IPS DF 4.7 (cell line): Measurements from ENCODE around the gene SCUBE3.

Source experiments
- DNase-seq: peaks from one replicate; pipeline ENCODE4 v3.0.0-alpha.2; 2013; ENCODE audit warnings: low spot score; ENCODE audit errors: extremely low read depth

Gene SCUBE3

DNA sequence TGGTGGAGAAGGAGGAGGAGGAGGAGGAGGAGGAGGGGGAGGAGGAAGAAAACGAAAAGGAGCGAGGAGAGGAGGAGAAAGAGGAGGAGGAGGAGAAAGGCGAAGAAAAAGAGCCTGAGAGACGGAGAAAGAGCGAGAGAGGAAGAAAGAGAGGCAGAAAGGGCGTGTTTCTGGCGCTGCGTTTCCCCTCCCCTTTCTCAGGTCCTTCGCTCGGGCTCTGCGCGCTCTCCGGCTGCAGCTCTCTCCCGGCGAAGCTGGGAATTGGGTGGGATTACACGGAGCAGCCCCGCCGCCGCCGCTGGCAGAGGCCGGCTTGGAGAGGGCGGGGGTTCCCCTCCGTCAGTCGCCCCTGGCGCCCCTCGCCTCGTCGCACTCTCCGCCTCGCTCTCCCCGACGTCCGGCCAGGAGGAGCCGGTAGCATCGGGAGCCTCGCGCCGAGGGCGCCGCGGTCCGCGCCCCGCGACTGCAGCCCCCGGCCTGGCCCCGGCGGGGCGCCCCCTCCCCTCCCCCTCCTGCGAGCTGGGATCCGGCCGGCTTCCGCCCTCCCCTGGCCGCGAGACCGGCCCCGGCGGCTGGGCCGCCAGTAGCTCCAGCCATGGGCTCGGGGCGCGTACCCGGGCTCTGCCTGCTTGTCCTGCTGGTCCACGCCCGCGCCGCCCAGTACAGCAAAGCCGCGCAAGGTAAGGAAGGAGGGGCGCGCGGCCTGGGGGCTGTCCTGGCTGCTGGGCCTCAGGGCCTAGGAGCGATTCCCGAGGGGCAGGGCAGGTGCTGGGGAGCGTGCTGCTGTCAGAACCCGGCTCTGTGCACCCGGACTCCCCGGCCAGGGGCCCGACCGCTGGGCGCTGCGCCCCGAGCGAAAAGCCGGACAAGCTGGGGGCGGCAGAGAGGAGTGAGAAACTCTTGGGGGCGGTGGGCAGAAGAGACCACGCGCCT, at the start of gene SCUBE3:
TSS of gene SCUBE3 (plus strand) at position 133 of the 933 bp plus-strand sequence. CDS start at position 596, 463 bp downstream.
- DNase-seq, result no peak

DNA sequence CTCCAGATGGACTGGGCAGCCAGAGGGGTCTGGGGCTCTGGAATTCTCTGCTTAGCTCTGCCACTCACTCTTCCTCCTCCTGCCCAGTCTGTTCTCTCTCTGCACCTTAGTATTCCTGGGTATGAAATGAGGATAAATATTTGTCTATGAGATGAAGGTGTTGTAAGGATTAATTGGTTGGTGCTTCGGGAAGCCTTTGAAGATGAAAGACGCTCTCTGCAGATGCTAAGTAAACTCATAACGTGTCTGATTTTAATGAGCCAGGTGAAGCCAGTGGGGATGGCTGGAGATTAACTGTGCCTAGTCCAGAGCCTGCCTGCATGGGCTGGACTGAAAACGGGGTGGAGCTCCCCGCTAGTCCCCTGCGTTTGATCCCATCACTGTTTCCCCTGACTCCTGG, 49.5 kb upstream of the SCUBE3 start:
- DNase-seq, result no peak

DNA sequence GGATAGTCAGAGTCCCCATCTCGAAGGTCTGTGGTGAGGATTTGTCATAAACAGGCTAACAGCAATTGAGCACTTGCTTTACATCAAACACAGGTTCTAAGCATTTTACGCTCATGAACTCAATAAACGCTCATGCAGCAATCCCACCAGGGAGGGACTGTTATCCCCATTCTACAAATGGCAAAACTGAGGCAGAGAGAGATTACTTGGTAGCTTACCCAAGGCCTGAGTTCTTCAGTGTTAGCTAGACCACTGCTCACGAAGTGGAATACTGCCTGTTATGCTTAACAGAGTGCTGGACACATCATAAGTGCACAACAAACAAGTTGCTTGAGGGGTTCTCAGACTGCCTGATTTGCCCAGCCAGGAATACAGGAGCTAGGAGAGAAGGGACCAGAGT, 48.9 kb upstream of the SCUBE3 start:
- DNase-seq, result no peak

DNA sequence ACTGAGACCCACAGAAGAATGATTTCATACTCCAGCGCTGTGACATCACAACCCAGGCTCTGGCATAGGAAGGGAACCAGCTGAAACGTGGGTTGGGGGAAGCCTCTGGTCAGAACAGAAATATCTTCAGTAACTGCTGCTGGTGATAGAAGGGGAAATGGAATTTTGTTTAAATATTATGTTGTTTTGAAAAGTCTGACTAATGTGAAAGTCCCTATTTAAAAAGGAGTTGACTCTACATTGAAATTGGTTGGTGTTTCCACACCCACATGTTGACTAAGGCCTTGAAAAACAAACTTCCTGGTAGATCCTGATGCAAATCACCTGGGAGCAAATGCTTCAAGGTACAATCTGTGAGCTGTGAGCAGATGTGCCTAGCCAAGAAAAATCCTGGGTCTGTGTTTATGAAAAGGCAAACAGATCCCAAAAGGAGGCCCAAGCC, 48.1 kb upstream of the SCUBE3 start:
- DNase-seq, result no peak

DNA sequence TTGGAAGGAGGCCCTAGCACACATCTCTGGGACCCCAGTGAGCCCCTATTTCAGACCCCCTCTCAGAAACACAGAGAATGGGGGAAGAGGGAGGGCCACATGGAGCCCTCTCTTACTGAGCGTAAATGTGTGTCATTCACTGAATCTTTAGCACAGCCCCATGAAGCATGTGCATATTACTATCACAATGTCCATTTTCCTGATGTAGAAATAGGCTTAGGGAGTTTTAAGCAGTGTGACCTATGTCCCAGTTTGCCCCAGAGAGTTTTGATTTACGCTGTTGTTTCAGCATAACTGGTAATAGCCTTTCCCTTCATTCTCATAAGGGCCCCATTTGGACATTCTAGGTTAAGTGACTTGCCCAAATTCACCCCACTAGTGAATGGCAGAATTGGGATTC, 47.6 kb upstream of the SCUBE3 start:
- DNase-seq, result no peak

DNA sequence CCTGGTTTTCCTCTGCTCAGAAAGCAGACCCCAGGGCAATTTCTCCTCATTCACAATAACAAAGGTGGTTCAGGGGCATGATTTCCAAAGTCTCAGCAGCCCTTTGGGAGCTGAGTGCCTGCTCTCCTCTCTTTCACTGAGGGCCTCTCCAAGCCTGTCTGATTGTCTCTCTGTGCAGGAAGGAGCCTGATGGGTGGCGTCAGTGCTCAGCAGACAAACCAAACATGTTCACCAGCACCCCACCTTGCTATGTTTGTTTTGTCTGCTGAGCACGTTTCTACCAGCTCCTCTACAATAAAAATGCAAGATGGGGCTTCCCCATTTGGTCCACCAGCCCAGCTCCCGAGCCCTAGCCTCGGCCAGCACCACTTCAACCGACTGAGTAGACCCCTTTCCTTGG, 47.2 kb upstream of the SCUBE3 start:
- no peak for DNase-seq

DNA sequence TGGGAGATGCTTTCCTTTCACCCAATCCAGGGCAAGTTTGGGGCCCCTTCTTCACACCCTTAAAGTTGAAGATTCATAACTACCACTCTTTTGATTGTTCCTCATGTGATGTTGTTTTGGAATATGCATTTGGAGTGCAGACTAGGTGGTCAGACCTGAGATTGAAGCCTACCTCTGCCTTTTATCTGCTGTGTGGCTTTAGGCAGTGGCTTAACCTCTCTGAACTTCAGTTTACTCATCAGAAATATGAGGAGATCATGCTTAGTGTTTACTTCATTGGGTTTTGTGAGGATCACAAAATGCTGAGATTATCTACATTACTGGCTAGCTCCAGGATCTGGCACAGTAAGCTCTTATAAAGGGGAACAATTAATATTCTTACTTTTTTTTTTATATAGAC, 46.3 kb upstream of the SCUBE3 start:
- DNase-seq, result no peak

DNA sequence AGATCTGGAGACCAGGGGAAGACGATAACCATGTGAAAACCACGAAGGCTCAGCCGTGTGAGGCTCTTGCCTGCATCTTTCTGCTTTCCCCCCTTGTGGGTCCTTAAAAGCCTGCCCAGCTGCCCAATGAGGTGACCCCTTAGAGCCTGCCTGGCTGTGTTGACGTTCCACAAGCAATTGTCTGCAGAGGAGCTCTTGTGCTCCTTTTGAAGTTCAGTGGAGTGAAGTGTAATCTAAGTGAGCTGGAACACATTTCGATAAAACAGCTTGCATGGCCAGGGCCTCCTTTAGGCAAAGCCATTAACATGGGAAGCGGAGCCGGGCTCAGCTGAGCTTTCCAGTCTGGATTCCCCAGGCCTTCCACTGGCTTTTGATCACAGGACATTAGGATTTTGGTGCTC, 45.3 kb upstream of the SCUBE3 start:
- DNase-seq, result no peak

DNA sequence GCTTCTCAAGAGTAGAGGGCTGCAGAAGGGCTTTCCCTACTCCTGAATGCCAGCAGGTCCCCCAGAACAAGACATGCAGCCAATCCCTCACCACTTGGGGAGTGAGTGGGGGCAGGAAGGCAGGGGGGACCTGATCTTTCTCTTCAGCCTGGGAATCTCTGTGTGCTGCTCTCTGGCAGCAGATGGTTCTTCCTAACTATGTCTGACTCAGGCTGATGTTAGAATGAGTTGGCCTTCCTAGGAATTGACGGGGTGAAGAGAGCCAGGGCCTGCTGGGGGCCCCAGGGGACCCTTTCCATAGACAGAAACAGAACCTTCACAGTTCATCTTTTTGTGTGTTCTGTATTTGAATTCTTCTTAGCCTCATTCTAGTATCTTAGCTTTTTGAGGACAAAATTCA, 43.6 kb upstream of the SCUBE3 start:
- no peak for DNase-seq

DNA sequence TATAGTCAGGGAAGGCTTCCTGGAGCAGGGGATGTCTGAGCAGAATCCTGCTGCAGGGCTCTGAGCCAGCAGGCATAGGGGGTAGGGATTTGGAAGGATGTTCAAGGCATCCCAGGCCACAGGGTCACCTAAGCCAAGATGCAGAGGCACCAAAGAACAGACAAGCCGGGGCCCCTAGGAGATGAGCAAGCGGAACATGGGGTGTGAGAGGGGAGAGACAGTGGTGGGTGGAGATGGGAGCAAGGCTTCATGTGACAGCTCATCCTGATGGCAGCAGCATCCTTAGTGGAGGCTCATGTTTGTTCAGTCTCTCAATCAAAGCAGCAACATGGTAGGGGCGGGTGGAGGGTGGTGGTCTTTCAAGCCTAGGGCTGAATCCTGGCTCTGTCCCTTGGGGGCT, 42.9 kb upstream of the SCUBE3 start:
- no peak for DNase-seq

DNA sequence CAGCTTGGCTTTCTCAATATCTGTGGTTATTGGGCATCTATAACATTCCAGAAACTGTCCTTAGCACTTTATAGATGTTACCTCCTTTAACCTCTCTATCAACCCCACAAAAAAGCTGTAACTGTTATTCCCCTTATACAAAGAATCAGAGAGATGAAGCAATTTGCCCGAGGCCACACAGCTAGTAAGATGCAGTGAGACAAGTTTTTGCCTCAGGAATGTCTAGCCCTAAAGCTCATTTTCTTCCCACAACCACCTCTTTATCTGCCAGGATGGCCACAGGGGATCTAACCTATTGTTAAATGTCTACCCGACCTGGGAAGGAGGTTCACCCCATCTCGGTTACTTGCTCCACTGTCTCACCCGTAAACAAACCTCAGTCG, 40.7 kb upstream of the SCUBE3 start:
- DNase-seq, result no peak

DNA sequence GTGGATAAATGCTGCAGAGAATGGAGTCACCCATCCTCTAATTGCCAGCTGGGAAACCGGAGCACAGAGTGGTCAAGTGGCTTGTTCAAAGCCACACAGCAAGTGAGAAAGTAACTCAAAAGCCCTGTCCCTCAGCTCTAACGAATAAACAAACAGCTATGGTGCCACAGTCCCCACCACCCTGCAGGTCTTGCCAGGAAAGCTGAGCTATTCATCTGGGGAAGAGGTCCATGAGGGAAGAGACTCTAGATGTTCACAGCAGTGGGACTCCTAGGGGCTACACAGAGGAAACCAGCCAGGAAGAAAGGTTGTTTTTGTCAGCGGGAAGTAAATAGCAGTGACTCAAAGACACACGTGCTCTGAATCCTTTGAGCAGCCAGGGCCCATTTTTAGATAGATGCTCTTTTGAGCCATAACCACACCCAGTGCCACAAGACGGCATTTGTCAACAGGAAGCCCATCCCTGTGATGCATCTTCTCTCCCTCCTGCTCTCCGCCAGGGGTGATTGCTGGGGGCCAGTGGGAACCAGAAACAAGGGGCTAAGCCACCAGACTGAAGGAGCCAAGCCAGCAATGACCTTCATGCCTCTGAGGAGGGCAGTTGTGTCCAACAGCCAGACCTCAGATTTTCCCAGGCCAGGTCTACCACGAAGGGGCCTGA, 40.2 kb upstream of the SCUBE3 start:
- no peak for DNase-seq

DNA sequence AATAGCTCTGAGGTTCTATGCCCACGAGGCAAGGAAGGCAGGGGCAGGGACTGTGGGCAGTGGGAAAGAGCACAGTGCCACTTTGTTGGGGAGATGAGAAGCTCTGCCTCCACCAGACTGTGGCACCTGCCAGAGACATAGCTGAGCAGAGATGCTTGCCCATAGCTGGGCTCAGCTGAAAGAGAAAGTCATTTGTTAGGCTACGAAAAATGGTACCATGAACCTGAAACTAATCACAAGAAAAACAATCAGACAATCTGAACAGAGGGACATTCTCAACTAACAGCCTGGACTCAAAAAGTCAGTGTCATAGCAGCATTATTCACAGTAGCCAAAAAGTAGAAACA, 39.7 kb upstream of the SCUBE3 start:
- DNase-seq, result no peak

DNA sequence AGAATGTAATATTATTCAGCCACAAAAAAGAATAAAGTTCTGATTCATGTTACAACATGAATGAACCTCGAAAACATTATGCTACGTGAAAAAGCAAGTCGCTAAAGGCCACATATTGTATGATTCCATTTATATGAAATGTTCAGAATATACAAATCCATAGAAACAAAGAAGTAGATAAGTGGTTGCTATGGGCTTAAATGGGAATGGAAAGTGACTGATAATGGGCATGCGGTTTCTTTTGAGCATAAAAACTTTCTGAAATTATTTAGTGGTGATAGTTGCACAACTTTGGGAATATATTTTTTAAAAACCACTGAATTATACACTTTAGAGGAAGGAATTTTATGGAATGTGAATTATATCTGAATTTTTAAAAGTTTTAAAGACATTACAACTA, 39.3 kb upstream of the SCUBE3 start:
- DNase-seq, result no peak

DNA sequence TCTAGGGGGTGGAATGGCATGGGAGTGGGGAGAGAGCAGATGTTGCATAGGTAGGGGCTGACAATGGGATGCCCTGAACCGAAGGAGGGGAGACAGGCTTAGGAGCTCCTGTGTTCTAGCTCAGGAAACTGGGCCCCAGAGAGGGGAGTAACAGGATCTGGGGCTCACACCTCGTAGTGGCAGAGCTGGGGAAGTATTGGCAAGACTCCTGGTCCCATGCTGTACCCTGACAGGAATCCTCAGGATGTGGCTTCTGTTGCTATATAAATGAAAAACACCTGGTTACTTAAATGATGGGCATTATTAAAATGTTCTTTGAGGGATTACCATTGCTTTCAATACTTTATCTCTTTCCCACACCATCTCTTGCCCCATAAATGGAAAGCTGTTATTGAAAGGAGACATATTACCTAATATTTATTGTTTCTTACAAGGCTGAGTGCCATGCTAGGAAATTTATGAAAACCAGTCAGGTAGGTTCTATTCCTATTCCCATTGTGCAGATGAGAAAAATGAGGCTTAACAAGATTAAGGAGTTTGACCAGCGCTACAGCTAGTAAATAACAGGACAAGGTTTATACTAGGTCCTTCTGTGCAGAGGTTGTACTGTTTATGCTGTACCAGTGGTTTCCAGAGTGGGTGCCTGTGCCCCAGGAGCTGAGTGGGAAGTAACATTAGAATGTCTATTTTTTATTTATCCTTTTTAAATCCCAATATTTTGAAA, 37.3 kb upstream of the SCUBE3 start:
- no peak for DNase-seq

DNA sequence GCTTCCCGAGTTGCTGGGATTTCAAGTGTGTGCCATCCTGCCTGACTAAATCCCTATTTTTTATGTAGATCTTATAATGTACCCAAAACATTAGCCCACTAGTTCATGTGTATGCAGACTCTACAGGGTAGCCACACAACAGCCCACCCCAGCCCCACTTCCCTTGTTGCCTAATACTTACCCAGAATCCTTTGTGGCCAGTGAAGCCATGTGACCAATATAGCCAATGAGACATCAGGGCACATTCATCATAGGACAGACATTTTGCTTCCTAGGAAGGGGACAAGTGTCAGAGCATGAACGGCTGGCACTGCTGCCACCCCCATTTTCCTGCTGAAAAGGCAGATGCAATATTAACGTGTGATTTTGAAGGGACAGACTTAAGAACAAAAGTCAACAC, 36.6 kb upstream of the SCUBE3 start:
- DNase-seq, result no peak

DNA sequence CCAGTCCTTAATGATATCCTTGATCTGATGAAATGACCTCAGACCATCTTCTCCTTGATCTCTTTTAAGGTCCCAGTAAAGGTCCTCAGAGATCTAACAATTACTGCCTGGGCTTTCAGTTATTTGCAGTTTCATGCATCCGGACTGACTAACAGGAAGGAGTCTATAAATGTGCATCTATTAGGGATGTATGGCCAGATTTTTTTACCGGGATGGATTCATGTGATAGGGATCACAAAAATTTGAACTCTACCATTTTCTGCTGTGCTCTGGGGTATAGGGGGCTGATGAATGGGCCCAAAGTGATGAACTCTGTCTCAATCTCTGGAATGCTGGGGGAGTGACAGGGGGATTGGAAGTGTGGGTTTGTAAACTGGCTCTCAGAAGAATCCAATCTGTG, 36.2 kb upstream of the SCUBE3 start:
- DNase-seq, result no peak

DNA sequence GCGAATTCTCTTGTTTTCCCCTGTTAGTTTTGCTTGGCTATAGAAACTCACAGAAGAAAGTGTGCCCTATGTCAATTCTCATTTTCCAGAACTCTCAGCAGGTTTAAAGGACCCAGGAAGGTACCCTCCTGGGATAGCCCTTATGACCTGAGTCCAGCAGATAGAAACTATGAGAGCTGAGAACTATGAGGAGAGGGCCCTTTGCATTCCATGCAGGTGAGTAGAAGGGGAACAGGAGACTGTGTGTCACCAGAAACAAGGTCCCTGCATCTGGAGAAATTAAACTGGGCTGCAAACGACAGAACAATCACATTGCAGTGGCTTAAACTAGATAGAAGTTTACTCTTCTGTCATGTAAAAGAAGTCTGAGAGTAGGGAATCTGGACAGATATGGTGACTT, 35.7 kb upstream of the SCUBE3 start:
- no peak for DNase-seq

DNA sequence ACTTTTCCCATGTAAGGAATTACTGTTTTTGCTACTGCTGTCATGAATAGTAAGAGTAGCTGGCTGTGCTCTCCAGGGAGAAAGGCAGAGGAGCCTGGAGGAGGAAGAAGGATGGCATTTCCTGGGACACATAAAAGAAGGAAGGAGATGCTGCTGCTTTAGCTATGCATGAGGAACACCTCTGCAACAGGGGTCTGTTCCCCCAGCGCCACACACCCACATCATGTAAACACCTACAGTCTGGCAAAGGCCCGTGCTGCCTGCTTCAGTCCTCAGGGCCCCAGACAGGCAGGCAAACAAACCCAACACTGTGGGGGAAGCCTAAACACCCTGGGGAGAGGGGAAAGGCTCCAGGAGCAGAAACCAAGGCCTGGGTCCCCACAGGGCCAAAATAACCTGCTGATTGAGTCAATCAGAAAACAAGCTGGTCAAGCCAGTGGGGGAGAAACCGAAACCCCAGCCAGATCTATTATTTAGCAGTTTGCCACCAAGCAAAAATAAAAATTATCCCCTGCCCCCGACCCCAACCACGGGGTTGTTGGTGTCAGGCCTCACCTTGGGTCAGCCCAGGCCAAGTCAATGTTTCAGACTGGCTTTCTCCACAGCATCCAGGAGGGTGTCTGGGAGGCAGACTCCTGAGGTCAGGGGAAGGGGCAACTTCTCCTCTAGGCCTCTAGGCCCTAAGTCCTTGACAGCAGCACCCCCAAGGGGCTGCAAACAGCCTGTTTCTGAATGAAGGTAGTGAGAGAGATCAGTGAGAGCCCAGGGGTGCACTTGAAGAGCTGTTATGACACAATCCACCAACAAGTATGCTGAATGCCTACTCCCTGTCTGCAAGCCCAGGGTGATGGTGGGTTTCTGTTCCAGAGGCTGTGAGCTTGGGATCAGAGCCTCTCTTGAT, 34.6 kb upstream of the SCUBE3 start:
- no peak for DNase-seq

DNA sequence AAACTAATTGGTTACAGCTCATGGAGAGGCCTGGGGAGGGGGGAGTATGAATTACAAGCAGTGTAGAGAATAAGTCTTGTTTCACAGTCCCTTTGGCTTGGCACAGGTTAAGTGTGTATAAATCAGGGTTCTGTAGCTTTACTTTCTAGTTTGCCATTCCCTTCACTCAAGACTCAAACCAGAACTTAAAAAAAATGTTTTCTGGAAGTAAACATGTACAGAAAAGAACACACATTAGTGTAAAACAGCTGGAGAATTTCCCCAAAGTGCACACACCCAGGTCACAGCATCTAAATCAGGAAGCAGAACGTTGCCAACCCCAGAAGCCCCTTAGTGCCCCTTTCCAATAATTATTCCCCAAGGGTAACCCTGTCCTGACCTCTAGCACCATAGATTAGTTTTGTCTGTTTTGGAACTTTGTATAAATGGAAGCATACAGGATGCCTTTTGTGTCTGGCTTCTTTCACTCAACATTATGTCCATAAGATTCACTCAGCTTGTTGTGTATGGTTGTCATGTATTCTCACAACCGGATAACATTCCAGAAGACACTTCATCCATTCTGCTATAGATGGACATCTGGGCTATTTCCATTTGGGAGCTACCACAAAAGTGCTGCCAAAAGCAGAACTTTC, 33.7 kb upstream of the SCUBE3 start:
- DNase-seq, result no peak
